ENCODE measurements around the gene ACIN1.

The ACIN1 gene

DNA sequence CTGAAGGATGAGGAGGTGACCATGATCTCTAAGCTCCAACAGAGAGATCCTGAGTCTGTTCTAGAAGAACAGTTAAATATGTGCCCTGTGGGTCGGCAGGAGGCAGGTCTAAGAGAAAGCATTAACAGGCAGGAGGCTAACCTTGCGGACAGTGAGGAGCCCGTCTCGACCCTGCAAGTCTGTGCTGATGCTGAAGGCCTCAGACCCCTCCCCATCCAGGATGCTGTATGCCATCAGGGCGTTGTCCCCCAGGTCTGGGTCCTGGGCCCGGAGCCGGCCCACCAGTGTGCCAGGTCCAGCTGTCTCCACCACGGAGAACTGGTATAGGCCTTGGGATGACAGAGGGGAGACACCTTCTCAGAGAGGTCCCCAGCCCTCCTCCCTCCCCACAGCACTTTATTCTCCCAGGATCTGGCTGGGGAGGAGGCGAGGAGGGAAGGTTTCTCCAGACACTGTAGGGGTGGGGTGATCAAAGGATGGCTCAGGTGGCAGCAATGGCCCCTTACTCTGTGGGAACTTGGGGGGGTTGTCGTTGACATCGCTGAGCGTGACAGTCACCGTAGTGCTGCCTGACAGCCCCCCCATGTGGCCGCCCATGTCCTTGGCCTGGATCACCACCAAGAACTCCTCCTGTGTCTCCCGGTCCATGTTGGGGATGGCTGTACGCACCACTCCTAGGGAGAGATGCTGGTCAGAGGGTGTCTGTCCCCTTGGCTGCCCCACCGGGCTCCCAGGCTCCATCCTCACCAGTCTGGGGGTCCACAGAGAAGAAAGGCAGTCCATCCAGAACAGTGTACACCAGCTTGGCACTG, 40.7 kb downstream of the ACIN1 start:
- TF ChIP-seq, protein P1, sequence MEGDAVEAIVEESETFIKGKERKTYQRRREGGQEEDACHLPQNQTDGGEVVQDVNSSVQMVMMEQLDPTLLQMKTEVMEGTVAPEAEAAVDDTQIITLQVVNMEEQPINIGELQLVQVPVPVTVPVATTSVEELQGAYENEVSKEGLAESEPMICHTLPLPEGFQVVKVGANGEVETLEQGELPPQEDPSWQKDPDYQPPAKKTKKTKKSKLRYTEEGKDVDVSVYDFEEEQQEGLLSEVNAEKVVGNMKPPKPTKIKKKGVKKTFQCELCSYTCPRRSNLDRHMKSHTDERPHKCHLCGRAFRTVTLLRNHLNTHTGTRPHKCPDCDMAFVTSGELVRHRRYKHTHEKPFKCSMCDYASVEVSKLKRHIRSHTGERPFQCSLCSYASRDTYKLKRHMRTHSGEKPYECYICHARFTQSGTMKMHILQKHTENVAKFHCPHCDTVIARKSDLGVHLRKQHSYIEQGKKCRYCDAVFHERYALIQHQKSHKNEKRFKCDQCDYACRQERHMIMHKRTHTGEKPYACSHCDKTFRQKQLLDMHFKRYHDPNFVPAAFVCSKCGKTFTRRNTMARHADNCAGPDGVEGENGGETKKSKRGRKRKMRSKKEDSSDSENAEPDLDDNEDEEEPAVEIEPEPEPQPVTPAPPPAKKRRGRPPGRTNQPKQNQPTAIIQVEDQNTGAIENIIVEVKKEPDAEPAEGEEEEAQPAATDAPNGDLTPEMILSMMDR (conservative IDR thresholded peaks at IDR 0.05; ENCODE audit: low read depth, low read length), result peak; percentile 42
- no peak overlapping the region for H3K4me3 ChIP-seq (ENCODE audit: low read depth, low read length)
- DNase-seq (ENCODE audit: low read depth), result no peak

DNA sequence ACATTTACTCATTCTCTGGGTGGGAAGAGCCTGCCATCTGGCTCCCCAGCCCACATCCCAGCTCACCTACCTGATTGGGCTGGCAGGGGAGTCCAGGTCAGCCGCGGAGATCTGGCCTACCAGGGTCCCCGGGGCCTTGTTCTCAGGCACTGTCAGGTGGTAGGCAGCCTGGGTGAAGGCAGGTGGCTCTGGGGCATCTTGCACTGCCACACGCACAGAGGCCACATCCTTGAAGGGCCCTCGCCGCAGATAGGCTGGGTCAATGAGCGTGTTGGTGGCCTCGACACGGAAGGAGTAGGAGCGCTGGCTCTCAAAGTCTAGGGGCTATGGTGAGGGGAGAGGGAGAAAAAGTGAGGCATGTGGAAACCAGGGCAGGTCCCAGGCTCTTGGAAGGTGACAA, 41.5 kb downstream of the ACIN1 start:
- DNase-seq (ENCODE audit: low read depth), result no peak
- TF ChIP-seq, protein P1 (conservative IDR thresholded peaks at IDR 0.05; ENCODE audit: low read depth, low read length), result no peak
- H3K4me3 ChIP-seq (ENCODE audit: low read depth, low read length), result no peak overlapping the region

GRCh38 chr14:23052671-23053070, 42.3 kb downstream of the ACIN1 start:
- no peak overlapping the region for H3K4me3 ChIP-seq (ENCODE audit: low read depth, low read length)
- TF ChIP-seq, protein P1 (conservative IDR thresholded peaks at IDR 0.05; ENCODE audit: low read depth, low read length), result no peak
- no peak for DNase-seq (ENCODE audit: low read depth)

GRCh38 chr14:23052182-23052623, 42.7 kb downstream of the ACIN1 start:
- TF ChIP-seq, protein P1 (conservative IDR thresholded peaks at IDR 0.05; ENCODE audit: low read depth, low read length), result peak; percentile 45
- no peak for DNase-seq (ENCODE audit: low read depth)
- H3K4me3 ChIP-seq (ENCODE audit: low read depth, low read length), result no peak overlapping the region

- DNase-seq (ENCODE audit: low read depth), result no peak
- TF ChIP-seq, protein P1 (conservative IDR thresholded peaks at IDR 0.05; ENCODE audit: low read depth, low read length), result no peak
- no peak overlapping the region for H3K4me3 ChIP-seq (ENCODE audit: low read depth, low read length)
Measured at GRCh38 chr14:23051141-23052057, 43.5 kb downstream of the ACIN1 start.

- H3K4me3 ChIP-seq (ENCODE audit: low read depth, low read length), result no peak overlapping the region
- no peak for DNase-seq (ENCODE audit: low read depth)
- TF ChIP-seq, protein P1 (conservative IDR thresholded peaks at IDR 0.05; ENCODE audit: low read depth, low read length), result no peak
Measured at GRCh38 chr14:23049011-23049410, 45.9 kb downstream of the ACIN1 start.

Measured in choroid plexus epithelial cell (primary cell).